SK-N-SH treated with all-trans-retinoic acid at 6 μM for 48 hours (cell line): ENCODE measurements around the gene PDIK1L.

Experiments
- ATAC-seq: fragments of 200-7000 bp; cut with Tn5 transposase; 3 replicates; pipeline ENCODE4 v1.9.1; 2020; ENCODE audit warnings: mild to moderate bottlenecking, moderate library complexity
- BACH2 ChIP-seq: fragments of 250-450 bp; sonication (Bioruptor Pico); IDR thresholded peaks from 2 replicates; pipeline ENCODE4 v1.9.0; 2021; ENCODE audit warnings: mild to moderate bottlenecking, borderline replicate concordance
- CREB5 ChIP-seq: fragments of 250-450 bp; sonication (Bioruptor Pico); IDR thresholded peaks from 2 replicates; pipeline ENCODE4 v1.5.1; 2020; ENCODE audit warnings: low read depth, mild to moderate bottlenecking, moderate library complexity
- CSDC2 ChIP-seq: fragments of 250-450 bp; sonication (Bioruptor Pico); IDR thresholded peaks from 2 replicates; pipeline ENCODE4 v1.5.0; 2020; ENCODE audit warnings: mild to moderate bottlenecking, moderate library complexity
- CSRNP3 ChIP-seq: fragments of 250-450 bp; sonication (Bioruptor Pico); IDR thresholded peaks from 2 replicates; pipeline ENCODE4 v1.5.1; 2021; ENCODE audit warnings: mild to moderate bottlenecking, moderate library complexity
- ESRRG ChIP-seq: fragments of 250-450 bp; sonication (Bioruptor Pico); IDR thresholded peaks from 2 replicates; pipeline ENCODE4 v1.6.1; 2021; ENCODE audit warnings: mild to moderate bottlenecking
- ISL1 ChIP-seq: fragments of 250-450 bp; sonication (Bioruptor Pico); IDR thresholded peaks from 2 replicates; pipeline ENCODE4 v2.1.2; 2022; ENCODE audit warnings: mild to moderate bottlenecking, moderate library complexity
- PATZ1 ChIP-seq: fragments of 250-450 bp; sonication (Bioruptor Pico); IDR thresholded peaks from 2 replicates; pipeline ENCODE4 v1.8.0; 2020; ENCODE audit warnings: mild to moderate bottlenecking, moderate library complexity, borderline replicate concordance
- POU6F1 ChIP-seq: fragments of 250-450 bp; sonication (Bioruptor Pico); IDR thresholded peaks from 2 replicates; pipeline ENCODE4 v1.8.0; 2021; ENCODE audit warnings: low read depth, mild to moderate bottlenecking, moderate library complexity, borderline replicate concordance
- PPARA ChIP-seq: fragments of 250-450 bp; sonication (Bioruptor Pico); IDR thresholded peaks from 2 replicates; pipeline ENCODE4 v1.5.0; 2020; ENCODE audit warnings: mild to moderate bottlenecking, borderline replicate concordance
- SNAI2 ChIP-seq: fragments of 250-450 bp; sonication (Bioruptor Pico); IDR thresholded peaks from 2 replicates; pipeline ENCODE4 v1.5.0; 2020; ENCODE audit warnings: mild to moderate bottlenecking, moderate library complexity
- TOX ChIP-seq: fragments of 250-450 bp; sonication (Bioruptor Pico); IDR thresholded peaks from 2 replicates; pipeline ENCODE4 v1.8.0; 2021; ENCODE audit warnings: mild to moderate bottlenecking, moderate library complexity, borderline replicate concordance
- TSHZ2 ChIP-seq: fragments of 250-450 bp; sonication (Bioruptor Pico); IDR thresholded peaks from 2 replicates; pipeline ENCODE4 v1.5.0; 2020; ENCODE audit warnings: mild to moderate bottlenecking, moderate library complexity
- ZC3H10 ChIP-seq: fragments of 250-450 bp; sonication (Bioruptor Pico); IDR thresholded peaks from 2 replicates; pipeline ENCODE4 v1.5.1; 2021; ENCODE audit warnings: mild to moderate bottlenecking, moderate library complexity
- ZFP3 ChIP-seq: fragments of 250-450 bp; sonication (Bioruptor Pico); IDR thresholded peaks from 2 replicates; pipeline ENCODE4 v1.5.0; 2020; ENCODE audit warnings: mild to moderate bottlenecking, moderate library complexity
- ZFP30 ChIP-seq: fragments of 450-650 bp; formaldehyde crosslinking; IDR thresholded peaks from 2 replicates; pipeline ENCODE4 v1.5.0; 2022; ENCODE audit warnings: mild to moderate bottlenecking, moderate library complexity
- ZNF565 ChIP-seq: fragments of 450-650 bp; formaldehyde crosslinking; conservative IDR thresholded peaks from 2 replicates; pipeline ENCODE4 v1.5.0; 2020; ENCODE audit warnings: low read depth, mild to moderate bottlenecking, moderate library complexity
- ZNF70 ChIP-seq: fragments of 450-650 bp; formaldehyde crosslinking; IDR thresholded peaks from 2 replicates; pipeline ENCODE4 v1.5.0; 2020; ENCODE audit warnings: mild to moderate bottlenecking, moderate library complexity
- ZNF8 ChIP-seq: fragments of 450-650 bp; formaldehyde crosslinking; IDR thresholded peaks from 2 replicates; pipeline ENCODE4 v1.5.0; 2020; ENCODE audit warnings: mild to moderate bottlenecking, moderate library complexity

The PDIK1L gene

GRCh38 chr1:26154750-26155149, 43.1 kb downstream of the PDIK1L start:
- no peak for TF ChIP-seq ISL1
- ATAC-seq = no peak

- no peak for ATAC-seq
These were observed 44.0 kb downstream of the PDIK1L start for GRCh38 chr1:26155370-26156284.

GRCh38 chr1:26156285-26157038, 44.8 kb downstream of the PDIK1L start:
- TF ChIP-seq ESRRG (CRISPR knock-in tag) (no peak), ZFP3 (CRISPR knock-in tag) (no peak), PATZ1 (no peak), TSHZ2 (CRISPR knock-in tag) (no peak), BACH2 (CRISPR knock-in tag) (no peak), ZNF70 (CRISPR knock-in tag) (no peak), CSDC2 (CRISPR knock-in tag) (no peak), ZFP30 (no peak), SNAI2 (CRISPR knock-in tag) (no peak), CREB5 (CRISPR knock-in tag) (no peak), ZNF8 (CRISPR knock-in tag) (no peak)
- ATAC-seq = peak; percentile 58

More at GRCh38 chr1:26155370-26156284, 44.0 kb downstream of the PDIK1L start:
- no peak for TF ChIP-seq ESRRG (CRISPR knock-in tag)
- TF ChIP-seq POU6F1 = no peak
- TF ChIP-seq ZNF565 (CRISPR knock-in tag) = no peak
- no peak for TF ChIP-seq ZC3H10 (CRISPR knock-in tag)
- no peak for TF ChIP-seq ZFP3 (CRISPR knock-in tag)
- TF ChIP-seq CSRNP3 (CRISPR knock-in tag) = no peak
- no peak for TF ChIP-seq ZFP30
- TF ChIP-seq SNAI2 (CRISPR knock-in tag) = no peak
- no peak for TF ChIP-seq BACH2 (CRISPR knock-in tag)
- TF ChIP-seq PPARA (CRISPR knock-in tag) = no peak
- TF ChIP-seq TOX (CRISPR knock-in tag) = no peak
- TF ChIP-seq, all 23 proteins: peak for 0
